Natural killer cell treated with Interleukin-12 subunit alpha and Interleukin-12 subunit beta and Interleukin-15 and Interleukin-18, amount 100 ng/mL, for 72 hours (primary cell): ENCODE measurements around the gene MACROD1. TPM values are rescaled to one million over a fixed set of nuclear protein-coding genes. Genes with fewer than 3 reads are reported as not detected.

Experiments used
- ATAC-seq, 2 donors: fragments of 150-1000 bp; cut with Tn5 transposase in 1 of 2; sonication (Bioruptor Pico), chemical (Tn5 transposase) in 1 of 2; 2 replicates each; pipeline ENCODE4 v1.10.0; 2021
- DNase-seq: peaks from one replicate; pipeline ENCODE4 v3.0.0; 2022; ENCODE audit warnings: low spot score
- H3K27ac Mint-ChIP-seq, 2 donors: 1 replicate in 1 of 2; 2 replicates in 1 of 2; pipeline ENCODE4 v1.8.0; 2022; ENCODE audit warnings: mixed read lengths in 2 of 2, mild to moderate bottlenecking in 1 of 2, moderate library complexity in 1 of 2
- H3K27me3 Mint-ChIP-seq, 2 donors: 1 replicate in 1 of 2; 2 replicates in 1 of 2; pipeline ENCODE4 v1.8.0; 2022; ENCODE audit warnings: mixed read lengths in 2 of 2
- H3K36me3 Mint-ChIP-seq: one replicate; pipeline ENCODE4 v1.8.0; 2022; ENCODE audit warnings: mixed read lengths
- H3K4me1 Mint-ChIP-seq, 2 donors: 1 replicate in 1 of 2; 2 replicates in 1 of 2; pipeline ENCODE4 v1.8.0; 2022; ENCODE audit warnings: low read depth in 2 of 2, mixed read lengths in 2 of 2, mild to moderate bottlenecking in 1 of 2
- H3K4me3 Mint-ChIP-seq: one replicate; pipeline ENCODE4 v1.8.0; 2022; ENCODE audit warnings: mixed read lengths
- H3K9me3 Mint-ChIP-seq: 2 replicates; pipeline ENCODE4 v1.8.0; 2022; ENCODE audit warnings: mixed read lengths
- total RNA-seq, 2 donors: library from RNA; stranded (reverse); gene quantifications; one replicate each; pipeline ENCODE4 v1.2.3, GENCODE V29; 2022

MACROD1 gene
- total RNA-seq, 2 donors from 2014 or later, result 3.0 to 12.7 TPM

- peaks cover 36% of the 10 kb centered on the region for H3K36me3 Mint-ChIP-seq
These were observed 37.6 kb upstream of the MACROD1 start for GRCh38 chr11:64203421-64204079.

GRCh38 chr11:64202992-64203391 is 37.1 kb upstream of the MACROD1 start:
- Mint-ChIP-seq H3K27ac (peak overlapping the region in 1 of 2 donors; percentile 97), H3K4me3 (no peak overlapping the region), H3K4me1 (peaks cover 25 to 32% of the 10 kb centered on the region in 2 donors), H3K36me3 (peaks cover 36% of the 10 kb centered on the region), H3K27me3 (no peaks in the 10 kb centered on the region), H3K9me3 (no peaks in the 10 kb centered on the region)
- ATAC-seq (no peak), DNase-seq (no peak)

More at GRCh38 chr11:64203421-64204079, 37.6 kb upstream of the MACROD1 start:
- Mint-ChIP-seq H3K4me3 (no peak overlapping the region), H3K9me3 (no peaks in the 10 kb centered on the region), H3K27me3 (no peaks in the 10 kb centered on the region), H3K27ac (peak overlapping the region in 1 of 2 donors; percentile 97), H3K4me1 (peaks cover 25 to 34% of the 10 kb centered on the region in 2 donors)
- no peak for DNase-seq
- ATAC-seq, result no peak

DNA sequence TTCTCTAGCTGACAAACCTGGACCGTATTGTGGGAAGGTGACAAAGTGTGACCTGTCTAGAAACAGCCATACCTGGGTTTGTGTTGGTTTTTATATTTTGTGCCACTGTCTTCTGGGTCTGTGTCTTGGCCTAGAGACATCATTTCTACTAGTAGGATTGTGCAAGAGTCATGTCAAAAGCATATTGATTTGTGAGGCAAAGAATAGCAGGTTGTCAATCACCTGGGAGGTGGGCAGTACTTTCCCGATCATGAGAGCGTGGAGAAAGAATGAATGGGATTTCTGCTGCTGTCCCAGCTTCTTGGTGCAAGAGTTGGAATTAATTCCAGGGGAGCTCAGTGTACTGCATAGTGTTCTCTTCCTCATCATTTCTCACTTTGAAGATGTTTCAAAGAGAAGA is 35.6 kb upstream of the MACROD1 start:
- peaks cover 46% of the 10 kb centered on the region for H3K36me3 Mint-ChIP-seq
- no peaks in the 10 kb centered on the region for H3K27me3 Mint-ChIP-seq
- H3K9me3 Mint-ChIP-seq, result no peaks in the 10 kb centered on the region
- DNase-seq (no peak), ATAC-seq (no peak)
- no peak overlapping the region for H3K27ac Mint-ChIP-seq
- no peak overlapping the region for H3K4me3 Mint-ChIP-seq
- H3K4me1 Mint-ChIP-seq, result peaks cover 21 to 33% of the 10 kb centered on the region in 2 donors

GRCh38 chr11:64198511-64198910 is 32.6 kb upstream of the MACROD1 start:
- peak overlapping the region in 1 of 2 donors; percentile 39 for H3K27ac Mint-ChIP-seq

DNA sequence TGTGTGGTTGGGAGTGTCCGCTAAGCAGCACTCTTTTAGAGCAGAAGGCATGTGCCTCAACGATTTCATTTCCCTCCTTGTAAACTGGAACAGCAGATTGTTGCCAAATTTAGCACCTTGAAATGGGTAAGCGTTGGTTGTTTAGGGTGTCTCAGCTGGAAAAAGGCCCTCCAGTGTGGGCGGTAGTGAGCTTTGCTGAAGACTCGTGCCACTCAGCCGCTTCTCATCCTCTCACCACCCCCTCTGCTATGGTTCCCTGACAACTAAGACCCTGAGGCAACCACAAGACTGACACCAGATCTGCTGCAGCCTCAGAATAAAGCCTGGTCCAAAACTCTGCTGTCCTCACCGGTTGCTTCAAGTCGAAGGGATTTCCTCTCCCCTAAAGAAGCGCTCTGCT is 30.7 kb upstream of the MACROD1 start:
- Mint-ChIP-seq H3K27ac (peak overlapping the region in 1 of 2 donors; percentile 38), H3K9me3 (no peaks in the 10 kb centered on the region)

More at GRCh38 chr11:64198511-64198910, 32.6 kb upstream of the MACROD1 start:
- no peaks in the 10 kb centered on the region for H3K9me3 Mint-ChIP-seq
- no peaks in the 10 kb centered on the region for H3K27me3 Mint-ChIP-seq
- H3K4me3 Mint-ChIP-seq, result no peak overlapping the region
- peaks cover 54% of the 10 kb centered on the region for H3K36me3 Mint-ChIP-seq
- ATAC-seq (no peak), DNase-seq (no peak)
- peaks cover 10 to 23% of the 10 kb centered on the region in 2 donors for H3K4me1 Mint-ChIP-seq

GRCh38 chr11:64192434-64192833 is 26.5 kb upstream of the MACROD1 start:
- DNase-seq (no peak), ATAC-seq (no peak)
- H3K27me3 Mint-ChIP-seq, result no peaks in the 10 kb centered on the region
- H3K4me3 Mint-ChIP-seq, result no peak overlapping the region
- H3K27ac Mint-ChIP-seq, result peak overlapping the region in 1 of 2 donors; percentile 21
- peaks cover 8 to 34% of the 10 kb centered on the region in 2 donors for H3K4me1 Mint-ChIP-seq
- H3K36me3 Mint-ChIP-seq, result peaks cover 28% of the 10 kb centered on the region
- H3K9me3 Mint-ChIP-seq, result no peaks in the 10 kb centered on the region

More for the DNA sequence above, 30.7 kb upstream of the MACROD1 start:
- DNase-seq, result no peak
- no peak overlapping the region for H3K4me3 Mint-ChIP-seq
- no peaks in the 10 kb centered on the region for H3K27me3 Mint-ChIP-seq
- peaks cover 8 to 28% of the 10 kb centered on the region in 2 donors for H3K4me1 Mint-ChIP-seq
- ATAC-seq, result no peak
- peaks cover 40% of the 10 kb centered on the region for H3K36me3 Mint-ChIP-seq

DNA sequence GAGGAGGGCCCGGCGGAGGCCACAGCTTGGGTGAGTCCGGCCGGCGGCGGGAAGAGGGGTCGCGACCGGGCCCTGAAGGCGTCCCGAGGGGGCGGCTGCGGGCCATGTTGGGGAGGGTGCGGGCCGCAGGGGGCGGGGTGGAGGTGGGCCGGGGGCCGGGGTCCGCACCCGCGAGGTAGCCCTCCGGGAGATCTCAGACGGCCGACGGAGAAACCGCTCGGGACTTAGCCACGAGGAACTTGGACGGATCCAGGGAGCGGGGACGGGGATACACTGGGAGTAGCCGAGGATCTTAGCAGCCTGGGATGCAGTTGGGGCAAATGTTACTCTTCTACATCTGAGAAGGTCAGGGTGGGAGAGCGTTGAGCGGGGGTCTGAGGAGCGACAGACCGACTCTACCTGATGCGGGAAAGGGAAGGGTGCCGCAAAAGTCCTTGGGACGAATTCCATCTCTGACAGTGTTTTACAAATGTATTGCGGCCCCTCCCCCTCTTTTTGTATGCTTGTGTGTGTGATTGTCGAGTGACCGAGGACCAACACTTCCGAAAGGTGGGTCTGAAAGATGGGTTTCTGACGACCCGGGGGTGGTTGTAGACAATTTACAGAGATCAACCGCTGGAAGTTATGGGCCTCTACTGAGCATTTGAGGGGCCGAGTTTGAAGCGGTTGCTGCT is 20.7 kb upstream of the MACROD1 start:
- no peaks in the 10 kb centered on the region for H3K9me3 Mint-ChIP-seq
- ATAC-seq (no peak), DNase-seq (no peak)
- no peaks in the 10 kb centered on the region for H3K36me3 Mint-ChIP-seq
- peaks cover 23 to 27% of the 10 kb centered on the region in 2 donors for H3K4me1 Mint-ChIP-seq
- no peak overlapping the region for H3K4me3 Mint-ChIP-seq
- H3K27ac Mint-ChIP-seq, result no peak overlapping the region
- no peaks in the 10 kb centered on the region for H3K27me3 Mint-ChIP-seq

DNA sequence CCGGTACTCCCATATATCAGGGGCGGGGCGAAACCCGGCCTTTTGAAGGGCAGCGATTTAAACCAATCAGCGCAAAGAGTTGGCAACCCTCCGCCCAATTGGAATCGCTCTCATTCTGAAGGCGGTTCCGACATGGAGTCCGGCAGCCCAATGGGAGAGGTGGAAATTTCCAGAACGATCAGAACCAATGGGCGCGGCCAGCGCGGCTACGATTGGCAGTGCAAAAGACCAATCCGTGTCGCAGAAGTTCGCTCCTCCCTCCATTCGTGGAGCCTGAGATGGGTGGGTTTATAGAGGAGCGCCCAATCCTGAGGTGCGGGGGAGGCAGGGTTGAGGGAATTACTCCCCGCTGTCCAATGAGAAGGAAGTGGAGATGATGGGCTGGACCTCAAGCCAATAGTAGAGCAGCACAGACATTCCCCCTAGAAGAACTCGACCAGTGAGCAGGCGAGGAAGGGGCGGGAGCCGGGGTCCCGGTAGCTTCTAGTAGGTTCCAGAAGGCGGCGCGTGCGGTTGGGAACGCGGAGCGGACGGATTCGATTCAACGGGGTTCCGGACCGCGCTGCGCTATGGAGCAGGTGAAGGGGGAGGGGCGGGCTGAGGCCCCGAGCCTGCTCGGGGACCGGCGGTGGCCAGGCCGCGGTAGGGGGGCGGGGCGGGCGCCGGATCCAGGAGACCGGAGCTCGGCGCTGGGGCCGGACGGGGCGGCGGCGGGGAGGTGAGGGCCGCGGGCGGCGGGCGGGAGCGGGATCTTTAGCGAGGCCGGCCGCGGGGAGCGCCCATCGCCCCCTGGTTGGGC is 20.0 kb upstream of the MACROD1 start, which contains the start of gene STIP1:
TSS of gene STIP1 (plus strand) at position 479 of the 799 bp plus-strand sequence. CDS start at position 570, 91 bp downstream.
- DNase-seq (peak; percentile 99), ATAC-seq (peak; percentile 93 to 94)
- Mint-ChIP-seq H3K4me1 (peaks cover 23 to 31% of the 10 kb centered on the region in 2 donors), H3K9me3 (no peaks in the 10 kb centered on the region), H3K27ac (no peak within 1 kb of the TSS), H3K27me3 (no peaks in the 10 kb centered on the region), H3K36me3 (no peaks in the 10 kb centered on the region), H3K4me3 (peak within 1 kb of the TSS; percentile 87)

- Mint-ChIP-seq H3K36me3 (no peaks in the 10 kb centered on the region), H3K4me1 (peaks cover 23 to 30% of the 10 kb centered on the region in 2 donors), H3K9me3 (no peaks in the 10 kb centered on the region), H3K27ac (no peak overlapping the region), H3K27me3 (no peaks in the 10 kb centered on the region), H3K4me3 (peak overlapping the region; percentile 87)
- peak; percentile 86 for DNase-seq
- peak; percentile 31 to 37 for ATAC-seq
These were observed 19.3 kb upstream of the MACROD1 start for GRCh38 chr11:64185175-64185692.

GRCh38 chr11:64183890-64184289 is 18.0 kb upstream of the MACROD1 start:
- no peaks in the 10 kb centered on the region for H3K36me3 Mint-ChIP-seq
- ATAC-seq, result no peak
- H3K9me3 Mint-ChIP-seq, result no peaks in the 10 kb centered on the region
- no peaks in the 10 kb centered on the region for H3K27me3 Mint-ChIP-seq
- H3K4me3 Mint-ChIP-seq, result peak overlapping the region; percentile 67
- H3K27ac Mint-ChIP-seq, result peak overlapping the region in 1 of 2 donors; percentile 12
- DNase-seq, result no peak
- H3K4me1 Mint-ChIP-seq, result peaks cover 19 to 26% of the 10 kb centered on the region in 2 donors

- H3K4me3 Mint-ChIP-seq, result no peak overlapping the region
- no peaks in the 10 kb centered on the region for H3K9me3 Mint-ChIP-seq
- no peaks in the 10 kb centered on the region for H3K36me3 Mint-ChIP-seq
- peak; percentile 77 for DNase-seq
- peaks cover 25 to 26% of the 10 kb centered on the region in 2 donors for H3K4me1 Mint-ChIP-seq
- H3K27me3 Mint-ChIP-seq, result no peaks in the 10 kb centered on the region
- no peak for ATAC-seq
- no peak overlapping the region for H3K27ac Mint-ChIP-seq
These were observed 15.8 kb upstream of the MACROD1 start for GRCh38 chr11:64181506-64182411.

GRCh38 chr11:64180891-64181290 is 15.0 kb upstream of the MACROD1 start:
- no peak for DNase-seq
- H3K4me3 Mint-ChIP-seq, result no peak overlapping the region
- peaks cover 23 to 26% of the 10 kb centered on the region in 2 donors for H3K4me1 Mint-ChIP-seq
- no peak overlapping the region for H3K27ac Mint-ChIP-seq
- no peaks in the 10 kb centered on the region for H3K36me3 Mint-ChIP-seq
- no peaks in the 10 kb centered on the region for H3K9me3 Mint-ChIP-seq
- no peak for ATAC-seq
- no peaks in the 10 kb centered on the region for H3K27me3 Mint-ChIP-seq
